Fibroblast of the aortic adventitia (primary cell): ENCODE results near the gene CDC42EP1. TPM values are rescaled to one million over a fixed set of nuclear protein-coding genes. Genes with fewer than 3 reads are reported as not detected.
A peak's percentile ranks its signal among the peaks of the same experiment; 100 is the strongest.
"Not testable (repeated sequence)": the region's sequence is repeated elsewhere in the genome, so short reads cannot be mapped to it uniquely, and the experiment has no call there.

Experiments
- DNase-seq: peaks from one replicate; pipeline ENCODE4 v3.0.0-alpha.2; 2010; ENCODE audit warnings: low read depth
- H3K4me3 ChIP-seq: 2 replicates; pipeline ENCODE4 v1.5.1; 2011; ENCODE audit warnings: low read depth, mild to moderate bottlenecking, control low read depth, low read length, moderate library complexity
- CTCF ChIP-seq: IDR thresholded peaks from 2 replicates; pipeline ENCODE4 v1.5.1; 2011; ENCODE audit warnings: mild to moderate bottlenecking, low read length, control low read depth, inconsistent platforms; ENCODE audit not compliant: insufficient read depth
- total RNA-seq: library from RNA; depleted of rRNA; stranded (reverse); fragments of >200 nt; gene quantifications from 2 replicates; pipeline ENCODE4 v1.2.3, GENCODE V29; 2012; ENCODE audit warnings: low replicate concordance

The CDC42EP1 gene
- total RNA-seq, 1 donor = 30.3 TPM

GRCh38 chr22:37608477-37609239, 48.4 kb downstream of the CDC42EP1 start, which contains the start of gene GGA1:
TSS of gene GGA1 (plus strand) at chr22:37608834. CDS start at chr22:37608861, 27 bp downstream.
- no peak for TF ChIP-seq CTCF
- peak within 1 kb of the TSS; percentile 85 for H3K4me3 ChIP-seq
- peak; percentile 98 for DNase-seq

- peak; percentile 20 for DNase-seq
- H3K4me3 ChIP-seq = peak overlapping the region; percentile 85
- no peak for TF ChIP-seq CTCF
Observed at GRCh38 chr22:37609240-37610152, 49.2 kb downstream of the CDC42EP1 start.

- peak overlapping the region; percentile 85 for H3K4me3 ChIP-seq
- DNase-seq = not testable (repeated sequence)
Observed at GRCh38 chr22:37610153-37610475, 49.8 kb downstream of the CDC42EP1 start.

- TF ChIP-seq CTCF = no peak
- no peak for DNase-seq
Observed at GRCh38 chr22:37610480-37611129, 50.3 kb downstream of the CDC42EP1 start.

GRCh38 chr22:37611207-37611606, 50.9 kb downstream of the CDC42EP1 start:
- DNase-seq = no peak
- no peak for TF ChIP-seq CTCF
- H3K4me3 ChIP-seq = no peak overlapping the region

More at GRCh38 chr22:37610480-37611129, 50.3 kb downstream of the CDC42EP1 start:
- H3K4me3 ChIP-seq = peak overlapping the region; percentile 6

GRCh38 chr22:37616201-37617083, 56.2 kb downstream of the CDC42EP1 start:
- TF ChIP-seq CTCF = no peak
- no peak for DNase-seq
- H3K4me3 ChIP-seq = no peak overlapping the region
